Stimulated activated CD4-positive, alpha-beta T cell treated with anti-CD3 and anti-CD28 coated beads, Interleukin-15, amount 100 ng/mL, for 1 hour (primary cell): Measurements from ENCODE around the gene YPEL1.

ENCODE experiments used
- DNase-seq, 2 donors: peaks; one replicate each; pipeline ENCODE4 v3.0.0-alpha.2; 2020; ENCODE audit warnings: low read depth in 1 of 2, low spot score in 1 of 2

The YPEL1 gene

DNA sequence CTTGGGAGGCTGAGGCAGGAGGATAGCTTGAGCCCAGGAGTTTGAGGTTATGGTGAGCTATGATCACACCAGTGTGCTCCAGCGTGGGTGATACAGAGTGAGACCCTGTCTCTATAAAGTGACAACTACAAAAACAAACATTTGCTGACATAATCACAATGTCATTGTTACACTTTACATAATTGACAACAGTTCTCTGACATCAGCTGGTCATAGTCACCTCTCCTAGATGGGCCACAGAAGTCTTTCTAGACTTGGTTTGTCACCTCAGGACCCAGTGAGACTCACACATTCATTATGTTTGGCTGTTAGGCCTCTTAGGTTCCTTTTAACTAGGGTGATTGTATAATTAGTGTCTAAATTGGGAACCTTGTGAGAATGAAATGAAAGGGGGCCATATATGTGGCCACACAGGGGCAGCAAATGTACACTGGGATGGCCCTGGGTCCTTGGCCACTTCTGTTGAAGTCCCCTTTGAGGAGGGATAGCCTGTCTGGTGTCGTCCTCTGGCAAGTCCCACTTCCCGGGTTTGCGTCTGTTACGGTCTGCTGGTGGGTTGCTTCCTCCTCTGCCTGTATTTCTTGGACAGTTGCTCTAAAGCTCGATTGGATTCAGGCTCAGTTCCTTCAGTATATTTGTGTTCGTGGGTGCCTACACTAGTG is 75.6 kb downstream of the YPEL1 start:
- DNase-seq, result no peak

- peak; percentile 58 to 69 for DNase-seq
These were observed 78.1 kb downstream of the YPEL1 start for GRCh38 chr22:21657360-21658032.

- no peak for DNase-seq
These were observed 78.6 kb downstream of the YPEL1 start for GRCh38 chr22:21657020-21657359.

- no peak for DNase-seq
These were observed 82.7 kb downstream of the YPEL1 start for GRCh38 chr22:21652547-21653545.

DNA sequence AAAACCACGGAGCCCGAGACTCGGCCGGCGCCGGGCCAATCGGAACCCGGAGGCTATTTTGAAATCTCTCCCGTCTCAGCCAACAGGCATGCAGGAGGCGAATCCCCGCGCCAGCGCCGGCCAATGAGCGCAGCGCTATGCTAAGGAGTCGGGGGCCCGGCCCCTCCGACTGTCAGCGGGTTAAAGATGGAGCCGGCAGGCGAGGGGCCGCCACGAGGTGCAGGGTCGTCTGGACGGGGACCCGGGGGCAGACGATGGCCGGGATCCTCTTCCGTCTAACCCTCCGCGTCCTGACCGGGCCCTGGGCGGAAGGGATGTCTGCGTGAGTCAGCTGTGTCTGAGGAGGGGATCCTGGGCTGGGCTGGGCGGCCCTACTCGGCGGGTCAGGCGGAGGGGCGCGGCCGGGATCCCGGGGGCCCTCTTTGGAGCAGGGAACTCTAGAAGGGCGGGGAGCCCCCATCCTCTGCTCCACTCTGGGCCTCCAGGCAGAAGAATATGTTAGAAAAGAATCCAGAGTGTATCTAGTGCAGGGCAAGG is 83.5 kb downstream of the YPEL1 start:
- DNase-seq, result peak; percentile 62 to 77

GRCh38 chr22:21651521-21652009 is 84.0 kb downstream of the YPEL1 start:
- DNase-seq, result no peak

- DNase-seq, result no peak
These were observed 84.6 kb downstream of the YPEL1 start for GRCh38 chr22:21650823-21651520.

DNA sequence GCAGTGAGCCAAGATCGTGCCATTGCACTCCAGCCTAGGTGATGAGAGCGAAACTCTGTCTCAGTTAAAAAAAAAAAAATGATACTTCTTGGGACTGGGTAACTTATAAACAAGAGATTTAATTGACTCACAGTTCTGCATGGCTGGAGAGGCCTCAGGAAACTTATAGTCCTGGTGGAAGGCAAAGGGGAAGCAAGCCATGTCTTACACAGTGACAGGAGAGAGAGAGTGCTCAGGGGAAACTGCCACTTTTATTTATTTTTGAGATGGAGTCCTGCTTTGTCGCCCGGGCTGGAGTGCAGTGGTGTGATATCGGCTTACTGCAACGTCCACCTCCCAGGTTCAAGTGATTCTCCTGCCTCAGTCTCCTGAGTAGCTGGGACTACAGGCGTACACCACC is 85.3 kb downstream of the YPEL1 start:
- DNase-seq, result no peak
